CD14-positive monocyte (primary cell): ENCODE measurements around the gene SOX9. TPM values are rescaled to one million over a fixed set of nuclear protein-coding genes. Genes with fewer than 3 reads are reported as not detected.

Source experiments
- DNase-seq, 3 donors: peaks; one replicate each; pipeline ENCODE4 v3.0.0-alpha.2; 2011 to 2022
- H2AFZ ChIP-seq: 2 replicates; pipeline ENCODE4 v1.6.0; 2012; ENCODE audit warnings: mild to moderate bottlenecking, low read depth, low read length, inconsistent platforms; ENCODE audit not compliant: insufficient read depth, poor library complexity, severe bottlenecking
- H3K27ac ChIP-seq, 2 donors: 1 replicate in 1 of 2; 2 replicates in 1 of 2; pipeline ENCODE4 v1.5.1; 2012 to 2013; ENCODE audit warnings: low read length in 2 of 2, control low read depth in 1 of 2, inconsistent platforms in 1 of 2, low read depth in 1 of 2, mild to moderate bottlenecking in 1 of 2
- H3K27me3 ChIP-seq, 2 donors: one replicate each; pipeline versions ENCODE4 v1.6.0 to v1.6.1; 2011 to 2013; ENCODE audit warnings: low read length in 2 of 2; ENCODE audit not compliant: control insufficient read depth in 2 of 2, insufficient read depth in 2 of 2
- H3K36me3 ChIP-seq, 2 donors: replicated peaks in 1 of 2; 1 replicate in 1 of 2; 2 replicates in 1 of 2; pipeline versions ENCODE4 v1.5.1 to v1.6.1; 2012 to 2013; ENCODE audit warnings: low read length in 2 of 2, control low read depth in 1 of 2, inconsistent platforms in 1 of 2, mild to moderate bottlenecking in 1 of 2; ENCODE audit not compliant: insufficient read depth in 2 of 2, control insufficient read depth in 1 of 2
- H3K4me1 ChIP-seq, 2 donors: 1 replicate in 1 of 2; 2 replicates in 1 of 2; pipeline versions ENCODE4 v1.5.1 to v1.6.1; 2012 to 2013; ENCODE audit warnings: low read length in 2 of 2, control low read depth in 1 of 2, inconsistent platforms in 1 of 2, mild to moderate bottlenecking in 1 of 2, moderate library complexity in 1 of 2; ENCODE audit not compliant: insufficient read depth in 2 of 2, control insufficient read depth in 1 of 2
- H3K4me2 ChIP-seq: replicated peaks from 2 replicates; pipeline ENCODE3; 2012; ENCODE audit warnings: low read length, moderate library complexity, mild to moderate bottlenecking; ENCODE audit not compliant: poor library complexity, severe bottlenecking; ENCODE audit errors: extremely low read depth
- H3K4me3 ChIP-seq, 3 experiments: fragments of 200-600 bp in 1 of 3; sonication (generic) in 1 of 3; replicated peaks in 1 of 3; 1 replicate in 2 of 3; 2 replicates in 1 of 3; pipeline ENCODE4 v1.5.1; 2011 to 2013; ENCODE audit warnings: low read length in 3 of 3, mild to moderate bottlenecking in 3 of 3, control low read depth in 2 of 3, low read depth in 2 of 3, inconsistent platforms in 1 of 3, moderate library complexity in 1 of 3
- H3K79me2 ChIP-seq: 2 replicates; pipeline ENCODE4 v1.6.0; 2012; ENCODE audit warnings: mild to moderate bottlenecking, control low read depth, inconsistent platforms, low read length, moderate library complexity; ENCODE audit not compliant: insufficient read depth
- H3K9ac ChIP-seq: 2 replicates; pipeline ENCODE4 v1.6.0; 2017; ENCODE audit warnings: low read length, mild to moderate bottlenecking; ENCODE audit not compliant: insufficient read depth, poor library complexity, severe bottlenecking
- H3K9me3 ChIP-seq, 2 donors: replicated peaks in 1 of 2; 1 replicate in 1 of 2; 2 replicates in 1 of 2; pipeline versions ENCODE4 v1.5.1 to v1.6.1; 2012 to 2013; ENCODE audit warnings: low read length in 2 of 2, control low read depth in 1 of 2; ENCODE audit not compliant: control insufficient read depth in 1 of 2, insufficient read depth in 1 of 2
- H4K20me1 ChIP-seq: 2 replicates; pipeline ENCODE4 v1.6.0; 2012; ENCODE audit warnings: mild to moderate bottlenecking, low read length, control low read depth, moderate library complexity; ENCODE audit not compliant: insufficient read depth
- H3K27ac Mint-ChIP-seq, 7 donors: one replicate each; pipeline ENCODE4 v1.8.0; 2020; ENCODE audit warnings: mild to moderate bottlenecking in 7 of 7, mixed read lengths in 7 of 7, moderate library complexity in 6 of 7, inconsistent platforms in 2 of 7
- H3K27me3 Mint-ChIP-seq, 3 donors: one replicate each; pipeline ENCODE4 v1.8.0; 2021 to 2022; ENCODE audit warnings: low read depth in 3 of 3, mild to moderate bottlenecking in 3 of 3, mixed read lengths in 3 of 3, moderate library complexity in 3 of 3, inconsistent platforms in 1 of 3
- H3K36me3 Mint-ChIP-seq, 2 donors: one replicate each; pipeline ENCODE4 v1.8.0; 2020; ENCODE audit warnings: mixed read lengths in 2 of 2, inconsistent platforms in 1 of 2, mild to moderate bottlenecking in 1 of 2
- H3K4me1 Mint-ChIP-seq: one replicate; pipeline ENCODE4 v1.8.0; 2020; ENCODE audit warnings: mild to moderate bottlenecking, mixed read lengths
- H3K4me3 Mint-ChIP-seq, 2 donors: one replicate each; pipeline ENCODE4 v1.8.0; 2020; ENCODE audit warnings: mild to moderate bottlenecking in 2 of 2, mixed read lengths in 2 of 2, moderate library complexity in 1 of 2
- H3K9me3 Mint-ChIP-seq, 7 donors: one replicate each; pipeline ENCODE4 v1.8.0; 2020 to 2022; ENCODE audit warnings: mixed read lengths in 7 of 7, mild to moderate bottlenecking in 6 of 7, moderate library complexity in 6 of 7, inconsistent platforms in 2 of 7
- CTCF ChIP-seq: fragments of 200-600 bp; IDR thresholded peaks from one replicate; pipeline ENCODE4 v1.8.0; 2022; ENCODE audit warnings: antibody characterized with exemption, mild to moderate bottlenecking
- WGBS: methylation state at CpG from one replicate; pipeline ENCODE4 v1.1.5; 2013; ENCODE audit warnings: missing lambda C conversion rate; ENCODE audit not compliant: insufficient coverage; 5-methylcytosine and 5-hydroxymethylcytosine counted together
- intact Hi-C, 2 donors: fragments of 100-400 bp; cut with micrococcal nuclease; formaldehyde crosslinking; loops; one replicate each; pipeline versions ENCODE4 v1.15.0 to v1.15.1; 2023
- polyA plus RNA-seq, 3 donors: library from polyadenylated mRNA; depleted of rRNA in 1 of 3; unstranded in 2 of 3; stranded (reverse) in 1 of 3; fragments of 300-500 nt in 2 of 3; fragments of >200 nt in 1 of 3; fragmentation: Illumina TruSeq in 2 of 3; gene quantifications; 1 replicate in 2 of 3; 2 replicates in 1 of 3; pipeline ENCODE4 v1.2.3, GENCODE V29; 2012 to 2021

SOX9 gene
- polyA plus RNA-seq, 3 donors: not detected

- no peaks in the 10 kb centered on the region for H3K79me2 ChIP-seq
- no peaks in the 10 kb centered on the region for H4K20me1 ChIP-seq
- no peak overlapping the region for H3K4me2 ChIP-seq
- 76% methylated on average over 2 of the region's 4 CpGs for WGBS
- H2AFZ ChIP-seq: no peak overlapping the region
- H3K27ac ChIP-seq: no peak overlapping the region
- Mint-ChIP-seq H3K4me1 (no peaks in the 10 kb centered on the region), H3K27me3 (no peaks in the 10 kb centered on the region), H3K4me3 (no peak overlapping the region), H3K9me3 (peaks cover 2 to 6% (median 5%) of the 10 kb centered on the region in 7 donors), H3K36me3 (no peaks in the 10 kb centered on the region), H3K27ac (no peak overlapping the region)
- no peak overlapping the region for H3K4me3 ChIP-seq
- no peaks in the 10 kb centered on the region for H3K27me3 ChIP-seq
- no peaks in the 10 kb centered on the region for H3K36me3 ChIP-seq
- no peaks in the 10 kb centered on the region for H3K9me3 ChIP-seq
- no peak overlapping the region for H3K9ac ChIP-seq
- no peaks in the 10 kb centered on the region for H3K4me1 ChIP-seq
- TF ChIP-seq CTCF: no peak
- intact Hi-C loops: no loop called here
- no peak for DNase-seq
These were observed 43.4 kb upstream of the SOX9 start for GRCh38 chr17:72077326-72077960.

GRCh38 chr17:72079700-72080099, 41.1 kb upstream of the SOX9 start:
- no peak for DNase-seq
- Mint-ChIP-seq H3K9me3 (peaks cover 2 to 6% (median 5%) of the 10 kb centered on the region in 7 donors), H3K4me1 (no peaks in the 10 kb centered on the region), H3K27ac (no peak overlapping the region), H3K4me3 (no peak overlapping the region), H3K36me3 (no peaks in the 10 kb centered on the region), H3K27me3 (no peaks in the 10 kb centered on the region)
- Histone ChIP-seq H4K20me1 (no peaks in the 10 kb centered on the region), H3K27ac (no peak overlapping the region), H3K4me3 (no peak overlapping the region), H3K36me3 (no peaks in the 10 kb centered on the region), H3K9me3 (no peaks in the 10 kb centered on the region), H3K4me2 (no peak overlapping the region), H3K4me1 (no peaks in the 10 kb centered on the region), H3K27me3 (no peaks in the 10 kb centered on the region), H3K9ac (no peak overlapping the region), H3K79me2 (no peaks in the 10 kb centered on the region), H2AFZ (no peak overlapping the region)
- intact Hi-C loops: no loop called here
- WGBS: 93% methylated on average over 2 of the region's 3 CpGs
- no peak for TF ChIP-seq CTCF
